Measurements from ENCODE around the gene ASB5. TPM values are rescaled to one million over a fixed set of nuclear protein-coding genes. Genes with fewer than 3 reads are reported as not detected.
"Not testable (repeated sequence)": the region's sequence is repeated elsewhere in the genome, so short reads cannot be mapped to it uniquely, and the experiment has no call there.

The ASB5 gene
- total and polyA plus RNA-seq, 4 donors, result 0.08 to 0.40 (median 0.31) TPM; not detected in 1

DNA sequence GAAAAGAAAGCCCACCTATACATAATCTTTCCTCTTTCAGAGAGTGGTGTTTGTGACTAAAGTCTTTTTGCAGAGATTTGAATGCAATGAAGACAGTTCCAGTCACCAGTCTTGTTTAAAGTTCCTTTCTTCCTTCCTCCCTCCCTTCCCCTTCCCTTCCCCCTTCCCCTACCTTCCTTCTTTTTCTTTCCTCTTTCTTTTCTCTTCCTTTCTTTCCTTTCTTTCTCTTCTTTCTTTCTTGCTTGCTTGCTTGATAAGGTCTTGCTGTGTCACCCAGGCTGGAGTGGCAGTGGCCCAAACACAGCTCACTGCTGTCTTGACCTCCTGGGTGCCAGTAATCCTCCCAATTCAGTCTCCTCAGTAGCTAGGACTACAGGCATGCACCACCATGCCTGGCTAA is 19.0 kb upstream of the ASB5 start:
- no peak for DNase-seq
- no peak overlapping the region for H3K9ac ChIP-seq (ENCODE audit: insufficient read depth in 1 of 2, low read length in 2 of 2)
- no peaks in the 10 kb centered on the region for H3K27me3 ChIP-seq (ENCODE audit: control insufficient read depth in 3 of 3, insufficient read depth in 3 of 3, low read length in 2 of 3)
- no peak for ATAC-seq (ENCODE audit: insufficient read depth, low FRiP score)
- H3K36me3 ChIP-seq (ENCODE audit: control insufficient read depth in 4 of 4, insufficient read depth in 4 of 4, low read length in 4 of 4), result no peaks in the 10 kb centered on the region
- peaks cover 0 to 4% (median 0%) of the 10 kb centered on the region in 5 donors for H3K4me1 ChIP-seq (ENCODE audit: control insufficient read depth in 5 of 5, insufficient read depth in 5 of 5, low read length in 5 of 5)
- H3K27ac ChIP-seq (ENCODE audit: low read depth in 1 of 2, low read length in 1 of 2), result no peak overlapping the region
- no peak for TF ChIP-seq CTCF (IDR thresholded peaks at IDR 0.05; ENCODE audit: control extremely low read depth, extremely low read depth)
- H3K9me3 ChIP-seq (ENCODE audit: control insufficient read depth in 4 of 4, insufficient read depth in 3 of 4, low read length in 3 of 4), result no peaks in the 10 kb centered on the region
- H3K4me3 ChIP-seq, result no peak overlapping the region

- no peak for TF ChIP-seq CTCF (IDR thresholded peaks at IDR 0.05; ENCODE audit: control extremely low read depth, extremely low read depth)
- no peak overlapping the region for H3K27ac ChIP-seq (ENCODE audit: low read depth in 1 of 2, low read length in 1 of 2)
- DNase-seq (no peak), ATAC-seq (ENCODE audit: insufficient read depth, low FRiP score) (no peak)
- H3K36me3 ChIP-seq (ENCODE audit: control insufficient read depth in 4 of 4, insufficient read depth in 4 of 4, low read length in 4 of 4), result no peaks in the 10 kb centered on the region
- no peak overlapping the region for H3K9ac ChIP-seq (ENCODE audit: insufficient read depth in 1 of 2, low read length in 2 of 2)
- no peaks in the 10 kb centered on the region for H3K9me3 ChIP-seq (ENCODE audit: control insufficient read depth in 4 of 4, insufficient read depth in 3 of 4, low read length in 3 of 4)
- no peaks in the 10 kb centered on the region for H3K27me3 ChIP-seq (ENCODE audit: control insufficient read depth in 3 of 3, insufficient read depth in 3 of 3, low read length in 2 of 3)
- no peak overlapping the region for H3K4me3 ChIP-seq
- H3K4me1 ChIP-seq (ENCODE audit: control insufficient read depth in 5 of 5, insufficient read depth in 5 of 5, low read length in 5 of 5), result peaks cover 0 to 4% (median 0%) of the 10 kb centered on the region in 5 donors
Observed at GRCh38 chr4:176287546-176287945, 18.5 kb upstream of the ASB5 start.

- Histone ChIP-seq H3K27ac (ENCODE audit: low read depth in 1 of 2, low read length in 1 of 2) (no peak overlapping the region), H3K9ac (ENCODE audit: insufficient read depth in 1 of 2, low read length in 2 of 2) (no peak overlapping the region), H3K4me1 (ENCODE audit: control insufficient read depth in 5 of 5, insufficient read depth in 5 of 5, low read length in 5 of 5) (peaks cover 0 to 4% (median 0%) of the 10 kb centered on the region in 5 donors), H3K4me3 (no peak overlapping the region), H3K36me3 (ENCODE audit: control insufficient read depth in 4 of 4, insufficient read depth in 4 of 4, low read length in 4 of 4) (no peaks in the 10 kb centered on the region), H3K9me3 (ENCODE audit: control insufficient read depth in 4 of 4, insufficient read depth in 3 of 4, low read length in 3 of 4) (no peaks in the 10 kb centered on the region), H3K27me3 (ENCODE audit: control insufficient read depth in 3 of 3, insufficient read depth in 3 of 3, low read length in 2 of 3) (no peaks in the 10 kb centered on the region)
- ATAC-seq (ENCODE audit: insufficient read depth, low FRiP score) (no peak), DNase-seq (no peak)
- 65 to 66% methylated on average over 3 of the region's 3 CpGs for WGBS, 2 donors
- TF ChIP-seq CTCF (IDR thresholded peaks at IDR 0.05; ENCODE audit: control extremely low read depth, extremely low read depth), result no peak
Observed at GRCh38 chr4:176286728-176287127, 17.7 kb upstream of the ASB5 start.

DNA sequence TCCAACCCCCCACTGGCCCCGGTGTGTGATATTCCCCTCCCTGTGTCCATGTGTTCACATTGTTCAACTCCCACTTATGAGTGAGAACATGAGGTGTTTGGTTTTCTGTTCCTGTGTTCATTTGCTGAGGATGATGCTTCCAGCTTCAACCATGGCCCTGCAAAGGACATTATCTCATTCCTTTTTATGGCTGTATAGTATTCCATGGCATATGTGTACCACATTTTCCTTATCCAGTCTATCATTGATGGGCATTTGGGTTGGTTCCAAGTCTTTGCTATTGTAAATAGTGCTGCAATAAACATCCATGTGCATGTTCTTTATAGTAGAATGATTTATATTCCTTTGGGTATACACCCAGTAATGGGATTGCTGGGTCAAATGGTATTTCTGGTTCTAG is 10.5 kb upstream of the ASB5 start:
- not testable (repeated sequence) for ATAC-seq (ENCODE audit: insufficient read depth, low FRiP score); DNase-seq; H3K27ac ChIP-seq (ENCODE audit: low read depth in 1 of 2, low read length in 1 of 2); H3K36me3 ChIP-seq (ENCODE audit: control insufficient read depth in 4 of 4, insufficient read depth in 4 of 4, low read length in 4 of 4); H3K4me1 ChIP-seq (ENCODE audit: control insufficient read depth in 5 of 5, insufficient read depth in 5 of 5, low read length in 5 of 5); H3K9me3 ChIP-seq (ENCODE audit: control insufficient read depth in 4 of 4, insufficient read depth in 3 of 4, low read length in 3 of 4); H3K27me3 ChIP-seq (ENCODE audit: control insufficient read depth in 3 of 3, insufficient read depth in 3 of 3, low read length in 2 of 3); H3K9ac ChIP-seq (ENCODE audit: insufficient read depth in 1 of 2, low read length in 2 of 2); H3K4me3 ChIP-seq
- WGBS, 2 donors, result 98 to 100% methylated on average over 1 of the region's 1 CpG

Measured in lung (tissue), 12 donors.